NCI-H226 (cell line): Measurements from ENCODE around the gene NAA25.

ENCODE experiments used
- DNase-seq: peaks from one replicate; pipeline ENCODE4 v3.0.0-alpha.2; 2015

NAA25 gene

DNA sequence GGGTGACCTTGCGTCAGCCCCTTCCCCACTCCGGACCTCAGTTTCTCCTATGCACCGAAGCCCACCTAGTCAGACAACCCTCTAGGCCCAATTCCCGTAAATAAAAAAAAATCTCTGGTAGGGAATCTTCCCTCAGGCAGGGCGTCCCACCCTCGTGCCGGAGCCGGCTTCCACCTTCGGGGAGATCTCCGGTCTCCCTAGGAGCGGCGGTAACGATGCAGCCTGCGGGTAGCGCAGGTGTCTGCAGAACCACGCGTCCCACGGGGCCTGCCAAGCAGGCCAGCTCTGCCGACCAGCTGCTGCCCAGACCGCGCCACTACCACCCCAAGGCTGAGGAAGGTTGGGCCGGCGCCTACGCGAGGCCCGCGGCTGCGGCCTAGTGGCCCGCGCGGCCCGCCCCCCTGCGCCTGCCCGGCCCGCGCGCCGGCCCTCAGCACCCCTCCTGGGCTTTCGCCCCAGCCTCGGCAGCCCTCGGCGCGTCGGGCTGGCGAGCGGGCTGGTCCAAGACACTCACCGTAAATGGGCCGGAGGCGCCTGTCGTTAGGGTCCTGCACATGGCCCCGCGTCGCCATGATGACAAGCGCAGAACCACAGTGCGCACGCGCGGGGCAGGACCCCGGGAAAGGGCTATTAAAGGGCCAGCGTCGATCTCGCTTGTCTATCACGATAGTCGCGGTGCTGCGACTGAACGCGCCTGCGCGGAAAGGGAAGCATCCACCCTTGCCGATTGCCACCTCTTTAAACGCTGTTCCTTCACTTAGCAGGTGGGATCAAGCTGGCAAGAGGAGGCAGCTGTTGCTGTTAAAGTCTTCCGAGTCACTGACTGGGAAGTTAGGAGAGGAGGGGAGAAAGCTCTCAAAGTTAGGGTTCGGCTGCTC, at the start of gene NAA25:
TSS of gene NAA25 (minus strand) at position 582 of the 878 bp plus-strand sequence. CDS start at position 572, 10 bp downstream.
- DNase-seq, result peak; percentile 81

DNA sequence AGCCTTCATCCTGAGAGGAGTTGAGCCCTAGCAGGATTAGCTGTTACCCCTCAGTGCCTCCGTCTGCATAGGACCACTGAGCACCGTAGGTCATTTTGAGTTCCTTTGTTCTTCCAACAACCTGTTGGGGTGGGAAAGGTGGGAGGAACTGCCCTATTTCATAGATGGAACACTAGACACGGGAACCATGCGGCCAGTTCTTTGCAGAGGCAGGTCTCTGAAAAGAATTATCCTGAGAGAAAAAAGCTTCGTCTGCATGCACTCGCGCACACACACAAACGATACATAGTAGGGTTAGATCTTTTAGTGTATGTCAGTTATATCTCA, 45.3 kb upstream of the NAA25 start:
- DNase-seq, result no peak

- DNase-seq, result no peak
Measured at GRCh38 chr12:112153181-112153892, 44.8 kb upstream of the NAA25 start.

- no peak for DNase-seq
Measured at GRCh38 chr12:112151766-112152541, 43.4 kb upstream of the NAA25 start.

GRCh38 chr12:112149596-112149995, 41.0 kb upstream of the NAA25 start:
- no peak for DNase-seq

DNA sequence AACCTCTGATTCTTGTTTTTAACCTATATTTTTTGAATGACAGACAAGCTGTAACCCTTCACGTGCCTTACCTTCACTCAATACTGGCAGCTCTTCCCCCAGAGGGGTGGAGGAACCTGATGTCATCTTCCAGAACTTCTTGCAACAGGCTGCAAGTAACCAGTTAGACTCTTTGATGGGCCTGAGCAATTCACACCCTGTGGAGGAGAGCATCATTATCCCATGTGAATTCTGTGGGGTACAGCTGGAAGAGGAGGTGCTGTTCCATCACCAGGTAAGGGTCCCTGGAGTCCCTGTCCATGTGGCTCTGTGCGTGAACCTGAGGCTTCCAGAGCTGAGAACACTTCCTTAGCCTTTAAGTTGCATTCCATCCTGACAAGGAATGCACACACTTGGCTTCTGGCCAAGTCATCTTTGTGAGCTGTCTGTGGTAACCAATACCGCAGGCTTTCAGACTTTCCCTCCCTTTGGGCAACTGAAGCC, 39.5 kb upstream of the NAA25 start:
- peak; percentile 79 for DNase-seq

GRCh38 chr12:112146123-112146522, 37.5 kb upstream of the NAA25 start:
- no peak for DNase-seq

DNA sequence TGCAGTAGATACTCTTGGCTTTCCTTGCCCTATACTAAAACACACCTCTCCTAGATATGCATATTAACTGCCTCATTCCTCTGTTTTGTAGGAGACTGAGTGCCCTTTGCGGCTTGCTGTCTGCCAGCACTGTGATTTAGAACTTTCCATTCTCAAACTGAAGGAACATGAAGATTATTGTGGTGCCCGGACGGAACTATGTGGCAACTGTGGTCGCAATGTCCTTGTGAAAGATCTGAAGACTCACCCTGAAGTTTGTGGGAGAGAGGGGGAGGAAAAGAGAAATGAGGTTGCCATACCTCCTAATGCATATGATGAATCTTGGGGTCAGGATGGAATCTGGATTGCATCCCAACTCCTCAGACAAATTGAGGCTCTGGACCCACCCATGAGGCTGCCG, 32.1 kb upstream of the NAA25 start:
- no peak for DNase-seq

DNA sequence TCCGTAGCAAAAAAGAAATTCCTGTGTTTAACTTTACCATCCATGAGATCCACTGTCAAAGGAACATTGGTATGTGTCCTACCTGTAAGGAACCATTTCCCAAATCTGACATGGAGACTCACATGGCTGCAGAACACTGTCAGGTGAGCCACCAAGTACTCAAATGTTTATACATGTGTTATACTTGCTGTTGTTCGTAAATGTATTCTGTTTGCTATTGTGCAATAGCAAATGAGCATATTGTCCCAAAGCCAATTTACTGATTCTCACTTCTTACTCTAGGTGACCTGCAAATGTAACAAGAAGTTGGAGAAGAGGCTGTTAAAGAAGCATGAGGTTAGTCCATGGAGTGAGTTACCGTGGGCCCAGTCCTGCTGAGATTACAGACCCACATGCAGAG, 26.1 kb upstream of the NAA25 start:
- no peak for DNase-seq

DNA sequence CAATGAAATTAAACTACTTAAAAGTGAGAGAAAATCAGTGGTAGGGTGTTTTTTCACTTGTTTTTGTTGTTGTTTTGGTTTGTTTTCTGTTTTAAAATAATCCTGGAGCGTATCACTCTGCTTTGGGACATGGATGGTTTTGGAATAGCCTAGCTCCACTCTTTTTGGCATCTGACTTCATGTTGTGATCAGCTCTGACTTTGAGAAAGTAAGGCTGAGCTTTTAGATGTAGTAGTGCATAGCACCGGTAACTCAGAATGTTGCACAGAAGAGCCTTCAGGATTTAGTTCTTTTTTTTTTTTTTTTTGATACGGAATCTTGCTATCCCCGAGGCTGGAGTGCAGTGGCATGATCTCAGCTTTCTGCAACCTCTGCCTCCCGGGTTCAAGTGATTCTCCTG, 24.8 kb upstream of the NAA25 start:
- no peak for DNase-seq

DNA sequence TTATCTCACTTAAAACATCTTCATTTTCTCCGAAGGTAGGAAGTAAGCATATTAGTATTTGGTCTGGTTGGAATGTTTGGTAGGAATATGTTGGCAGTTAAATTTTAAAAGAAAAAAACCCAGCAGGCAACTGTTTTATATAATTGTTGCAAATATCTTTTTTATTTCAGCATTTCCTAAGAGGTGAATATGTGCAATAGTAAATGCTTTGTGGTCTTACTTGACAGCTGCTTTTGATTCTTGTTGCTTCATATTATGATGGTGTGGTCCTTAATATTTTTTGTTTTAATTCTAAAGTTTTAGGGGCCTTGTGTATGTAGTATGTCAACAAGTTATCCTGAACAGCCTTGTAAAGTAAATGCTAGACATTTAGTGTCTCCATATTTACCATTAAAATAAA, 23.1 kb upstream of the NAA25 start:
- no peak for DNase-seq

- DNase-seq, result no peak
Measured at GRCh38 chr12:112130441-112130998, 21.9 kb upstream of the NAA25 start.

DNA sequence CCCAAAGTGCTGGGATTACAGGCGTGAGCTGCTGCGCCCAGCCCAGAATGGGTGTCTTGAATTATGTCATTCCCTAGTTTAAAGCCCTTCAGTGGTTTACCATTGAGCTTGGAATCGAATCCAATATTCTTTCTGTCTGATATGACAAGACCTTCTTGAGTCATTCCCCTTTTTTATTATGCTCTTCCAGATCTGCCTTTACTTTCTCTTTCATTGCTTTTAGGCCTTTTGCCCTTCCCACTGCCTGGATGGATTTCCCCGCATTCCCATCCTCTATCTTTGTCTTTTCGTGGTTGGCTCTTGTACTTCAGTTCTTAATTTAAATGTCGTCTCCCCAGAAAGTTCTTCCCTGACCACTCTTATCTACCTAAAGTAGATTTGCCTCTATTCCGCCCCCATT, 18.3 kb upstream of the NAA25 start:
- DNase-seq, result peak; percentile 40

DNA sequence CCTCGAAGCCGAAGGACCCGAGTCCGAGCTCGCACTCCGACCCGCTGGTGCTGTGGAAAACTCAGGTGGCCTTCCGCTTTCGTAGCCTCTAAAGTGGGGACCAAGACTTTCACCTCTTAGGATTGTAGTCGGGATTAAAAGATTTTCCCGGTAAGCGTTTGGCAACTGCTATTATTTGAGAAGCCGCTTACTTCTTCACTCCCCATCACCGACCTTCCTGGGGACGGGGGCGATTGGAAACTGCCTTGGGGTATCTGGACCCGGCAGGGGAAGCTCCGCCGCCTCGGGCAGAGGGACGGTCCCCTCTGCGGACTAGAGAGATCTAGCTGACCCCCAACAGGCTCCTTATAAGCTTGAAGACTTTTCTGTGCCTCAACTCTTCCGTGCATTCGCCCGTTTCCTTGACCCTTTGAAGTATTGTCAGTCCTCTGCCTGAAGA, 17.4 kb upstream of the NAA25 start:
- no peak for DNase-seq

DNA sequence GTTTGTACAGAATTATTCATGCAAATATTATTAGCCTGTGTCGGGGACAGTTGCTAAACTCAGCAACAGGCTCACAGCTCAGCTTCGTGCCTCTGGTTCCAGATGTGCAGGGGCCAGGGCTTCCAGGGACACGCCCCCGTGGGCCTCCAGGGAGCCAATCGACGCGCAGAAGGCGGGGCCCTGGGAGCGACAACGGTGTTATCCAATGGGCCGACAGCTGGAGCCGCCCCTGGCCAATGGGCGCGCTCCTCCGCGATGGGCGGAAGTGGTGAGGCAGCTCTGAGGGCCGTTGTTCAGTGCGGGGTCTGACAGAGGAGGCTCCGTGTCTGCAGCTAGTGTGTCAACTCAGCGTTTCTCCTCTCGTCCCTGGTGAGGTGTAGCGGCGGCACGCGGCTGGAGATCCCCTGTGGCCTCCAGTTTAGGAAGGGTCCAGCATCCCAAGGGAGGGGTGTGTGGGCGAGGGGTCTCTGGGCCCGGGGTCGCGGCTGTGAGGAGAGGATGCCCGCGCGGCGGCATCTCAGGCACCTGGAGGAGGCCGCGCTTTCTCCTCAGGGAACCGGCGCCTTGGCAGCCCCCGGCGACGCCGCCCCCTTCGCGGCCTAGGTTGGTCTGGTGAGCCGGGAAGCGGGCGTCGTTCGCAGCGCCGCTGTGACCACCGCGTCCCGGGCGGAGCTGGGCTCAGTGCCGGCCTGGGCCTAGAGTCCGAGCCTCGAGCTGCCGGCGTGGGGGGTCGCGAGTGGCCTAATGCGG, 16.8 kb upstream of the NAA25 start, which contains the start of gene TRAFD1:
TSS of gene TRAFD1 (plus strand) at position 311 of the 750 bp plus-strand sequence. CDS start 4,963 bp downstream, outside the sequence.
- peak; percentile 96 for DNase-seq

GRCh38 chr12:112124918-112125249, 16.3 kb upstream of the NAA25 start:
- peak; percentile 14 for DNase-seq

DNA sequence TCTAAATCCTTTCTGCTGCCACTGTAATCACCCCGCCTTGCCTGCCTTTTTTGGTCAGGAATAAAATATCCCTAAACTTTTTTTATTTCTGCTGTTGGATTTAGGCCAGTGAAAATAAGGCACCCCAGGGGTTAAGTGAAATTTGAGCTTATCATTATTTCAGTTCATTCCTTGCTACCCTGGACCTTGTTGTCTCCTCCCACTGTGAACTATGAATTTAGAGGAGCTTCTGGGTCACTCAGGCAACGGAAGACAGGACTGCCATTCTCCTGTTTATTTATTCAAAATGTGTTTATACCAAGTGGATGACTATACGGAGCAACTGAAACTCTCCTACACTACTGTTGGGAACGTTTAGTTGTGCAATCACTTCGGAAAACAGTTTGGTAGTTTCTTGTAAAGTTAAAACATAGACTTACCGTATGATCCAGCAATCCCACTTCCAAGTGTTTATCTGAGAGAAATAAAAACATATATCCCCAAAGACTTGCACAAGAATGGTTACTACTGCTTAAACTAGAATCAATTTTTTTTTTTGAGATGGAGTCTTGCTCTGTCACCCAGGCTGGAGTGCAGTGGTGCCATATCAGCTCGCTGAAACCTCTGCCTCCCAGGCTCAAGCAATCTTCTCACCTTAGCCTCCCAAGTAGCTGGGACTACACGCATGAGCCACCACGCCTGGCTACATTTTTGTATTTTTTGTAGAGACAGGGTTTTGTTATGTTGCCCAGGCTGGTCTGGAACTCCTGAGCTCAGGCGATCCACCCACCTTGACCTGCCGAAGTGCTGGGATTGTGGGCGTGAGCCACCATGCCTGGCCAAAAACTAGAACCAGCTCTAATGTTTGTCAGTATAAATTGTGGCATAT, 14.5 kb upstream of the NAA25 start:
- DNase-seq, result peak; percentile 85

GRCh38 chr12:112121780-112122565, 13.4 kb upstream of the NAA25 start:
- DNase-seq, result peak; percentile 98

GRCh38 chr12:112117685-112118084, 9.1 kb upstream of the NAA25 start:
- no peak for DNase-seq
